Transverse colon (tissue), 4 donors: Measurements from ENCODE around the gene RDH8. TPM values are rescaled to one million over a fixed set of nuclear protein-coding genes. Genes with fewer than 3 reads are reported as not detected.
A peak's percentile ranks its signal among the peaks of the same experiment; 100 is the strongest.

Experiments
- DNase-seq: peaks from one replicate; pipeline ENCODE4 v3.0.0-alpha.2; 2019
- H3K27ac ChIP-seq, 4 donors: fragments of 200-600 bp; sonication (generic); 2 replicates each; pipeline ENCODE4 v1.5.1; 2016 to 2018; ENCODE audit warnings: inconsistent platforms in 4 of 4
- H3K27me3 ChIP-seq: fragments of 200-600 bp; sonication (generic); 2 replicates; pipeline ENCODE4 v1.5.1; 2017; ENCODE audit warnings: inconsistent platforms
- H3K36me3 ChIP-seq, 4 donors: fragments of 200-600 bp; sonication (generic); 2 replicates each; pipeline ENCODE4 v1.5.1; 2017 to 2019; ENCODE audit warnings: inconsistent platforms in 4 of 4
- H3K4me1 ChIP-seq, 4 donors: fragments of 200-600 bp; sonication (generic); 2 replicates each; pipeline ENCODE4 v1.5.1; 2017 to 2020; ENCODE audit warnings: inconsistent platforms in 4 of 4
- H3K4me3 ChIP-seq, 4 donors: fragments of 200-600 bp; sonication (generic); 1 replicate in 1 of 4; 2 replicates in 3 of 4; pipeline versions ENCODE4 v1.5.1 to v1.6.1; 2017 to 2019; ENCODE audit warnings: inconsistent platforms in 4 of 4
- H3K9me3 ChIP-seq, 2 donors: fragments of 200-600 bp; sonication (generic); 2 replicates each; pipeline ENCODE4 v1.5.1; 2017 to 2019; ENCODE audit warnings: inconsistent platforms in 2 of 2
- CTCF ChIP-seq, 5 experiments: fragments of 200-600 bp in 3 of 5; fragments of 450-650 bp in 2 of 5; sonication (generic) in 3 of 5; IDR thresholded peaks; 1 replicate in 2 of 5; 2 replicates in 3 of 5; pipeline ENCODE4 v1.5.1; 2016 to 2017; ENCODE audit warnings: antibody characterized with exemption in 5 of 5, inconsistent platforms in 3 of 5, mild to moderate bottlenecking in 2 of 5, moderate library complexity in 1 of 5
- EP300 ChIP-seq: sonication (generic); formaldehyde crosslinking; IDR thresholded peaks from one replicate; pipeline ENCODE4 v1.6.1; 2017; ENCODE audit warnings: antibody characterized with exemption, low read depth
- POLR2A ChIP-seq: fragments of 450-650 bp; IDR thresholded peaks from one replicate; pipeline ENCODE4 v1.6.1; 2016; ENCODE audit warnings: antibody characterized with exemption, mild to moderate bottlenecking, moderate library complexity
- POLR2AphosphoS5 ChIP-seq, 3 donors: sonication (generic); formaldehyde crosslinking; IDR thresholded peaks; one replicate each; pipeline ENCODE4 v1.6.1; 2016; ENCODE audit warnings: antibody characterized with exemption in 3 of 3
- WGBS, 2 donors: methylation state at CpG; one replicate each; pipeline ENCODE4 v1.1.5; 2018; ENCODE audit warnings: low coverage in 1 of 2; 5-methylcytosine and 5-hydroxymethylcytosine counted together
- in situ Hi-C, 4 donors: fragments of 200-750 bp; cut with MboI; loops; one replicate each; pipeline versions ENCODE4 v1.15.0 to v1.15.1; 2017; ENCODE audit warnings: low sequenced_read_pairs in 3 of 4, low pct_ligation_motif_present in 1 of 4, low pct_unique_long_range_greater_than_20kb in 1 of 4
- intact Hi-C: fragments of 100-400 bp; cut with DNase I; formaldehyde crosslinking; loops from one replicate; pipeline ENCODE4 v1.15.1; 2023; ENCODE audit warnings: low total_unique reads
- total RNA-seq, 4 donors: library from RNA; depleted of rRNA; stranded (reverse); fragments of >200 nt; gene quantifications; one replicate each; pipeline ENCODE4 v1.1.0, GENCODE V29; 2016

The RDH8 gene
- total RNA-seq, 4 donors from 2014 or later: not detected

- no peaks in the 10 kb centered on the region for H3K9me3 ChIP-seq
- no peak overlapping the region for H3K4me3 ChIP-seq
- peak overlapping the region; percentile 67 to 78 (median 69) for H3K27ac ChIP-seq
- 76% methylated on average over 17 of the region's 17 CpGs; no CpG with 5 or more reads in 1 of the 2 donors for WGBS, 2 donors
- peaks cover 46% of the 10 kb centered on the region for H3K27me3 ChIP-seq
- intact Hi-C loops (no loop called here), in situ Hi-C loops (no loop called here)
- no peak for DNase-seq
- H3K4me1 ChIP-seq: peaks cover 0 to 36% (median 14%) of the 10 kb centered on the region in 4 donors
- H3K36me3 ChIP-seq: no peaks in the 10 kb centered on the region
- no peak for TF ChIP-seq EP300
- no peak for TF ChIP-seq CTCF (IDR thresholded peaks at IDR 0.05)
- TF ChIP-seq POLR2AphosphoS5 (IDR thresholded peaks at IDR 0.05): no peak
- no peak for TF ChIP-seq POLR2A
These were observed 7.5 kb upstream of the RDH8 start for GRCh38 chr19:10005632-10006334.

- Histone ChIP-seq H3K4me3 (no peak overlapping the region), H3K36me3 (no peaks in the 10 kb centered on the region), H3K27ac (peak overlapping the region; percentile 67 to 78 (median 69)), H3K9me3 (no peaks in the 10 kb centered on the region), H3K4me1 (peaks cover 0 to 37% (median 15%) of the 10 kb centered on the region in 4 donors), H3K27me3 (peaks cover 51% of the 10 kb centered on the region)
- in situ Hi-C loops: no loop called here
- peak; percentile 36 for DNase-seq
- WGBS, 2 donors: 46 to 48% methylated on average over 4 to 7 of the region's 7 CpGs
- intact Hi-C loops: no loop called here
- TF ChIP-seq POLR2AphosphoS5 (IDR thresholded peaks at IDR 0.05) (no peak), POLR2A (no peak), CTCF (IDR thresholded peaks at IDR 0.05) (no peak), EP300 (no peak)
These were observed 7.0 kb upstream of the RDH8 start for GRCh38 chr19:10006335-10006708.

- peak overlapping the region; percentile 67 to 78 (median 69) for H3K27ac ChIP-seq
- H3K27me3 ChIP-seq: peaks cover 56% of the 10 kb centered on the region
- H3K4me1 ChIP-seq: peaks cover 0 to 34% (median 15%) of the 10 kb centered on the region in 4 donors
- DNase-seq: no peak
- no peaks in the 10 kb centered on the region for H3K36me3 ChIP-seq
- intact Hi-C loops (no loop called here), in situ Hi-C loops (no loop called here)
- TF ChIP-seq CTCF (IDR thresholded peaks at IDR 0.05): no peak
- no peak for TF ChIP-seq EP300
- no peak for TF ChIP-seq POLR2A
- TF ChIP-seq POLR2AphosphoS5 (IDR thresholded peaks at IDR 0.05): no peak
- no peaks in the 10 kb centered on the region for H3K9me3 ChIP-seq
- no peak overlapping the region for H3K4me3 ChIP-seq
These were observed 6.4 kb upstream of the RDH8 start for GRCh38 chr19:10006752-10007323.

- in situ Hi-C loops (no loop called here), intact Hi-C loops (no loop called here)
- Histone ChIP-seq H3K4me3 (no peak overlapping the region), H3K27me3 (peaks cover 63% of the 10 kb centered on the region), H3K4me1 (peaks cover 0 to 30% (median 15%) of the 10 kb centered on the region in 4 donors), H3K27ac (peak overlapping the region; percentile 67 to 78 (median 69)), H3K9me3 (no peaks in the 10 kb centered on the region), H3K36me3 (no peaks in the 10 kb centered on the region)
- 21 to 41% methylated on average over 5 to 13 of the region's 13 CpGs for WGBS, 2 donors
- no peak for DNase-seq
- TF ChIP-seq POLR2AphosphoS5 (IDR thresholded peaks at IDR 0.05) (no peak), EP300 (no peak), CTCF (IDR thresholded peaks at IDR 0.05) (no peak), POLR2A (no peak)
These were observed 5.7 kb upstream of the RDH8 start for GRCh38 chr19:10007371-10008183.
